ENCODE results near the gene TAF8.

- TF ChIP-seq CTCF (IDR thresholded peaks at IDR 0.05 in 4 of 5, conservative IDR thresholded peaks at IDR 0.05 in 1 of 5) (no peak), POLR2A (IDR thresholded peaks at IDR 0.05) (no peak)
These were observed 40.0 kb upstream of the TAF8 start for GRCh38 chr6:42010185-42010891.
